Small intestine (tissue), 16 donors: Measurements from ENCODE around the gene MYOC. TPM values are rescaled to one million over a fixed set of nuclear protein-coding genes. Genes with fewer than 3 reads are reported as not detected.
"Not testable (repeated sequence)": the region's sequence is repeated elsewhere in the genome, so short reads cannot be mapped to it uniquely, and the experiment has no call there.

ENCODE experiments used
- DNase-seq, 2 donors: peaks; one replicate each; pipeline versions ENCODE4 v3.0.0 to v3.0.0-alpha.2; 2013
- FAIRE-seq: peaks from 2 replicates; lab custom pipeline; 2012; peaks lifted over from hg19 to GRCh38; lab: Jason Lieb, UNC
- H3K27ac ChIP-seq, 3 donors: one replicate each; pipeline ENCODE4 v1.5.1; 2013; ENCODE audit warnings: low read length in 2 of 3, mild to moderate bottlenecking in 2 of 3, control low read depth in 1 of 3, inconsistent platforms in 1 of 3, low read depth in 1 of 3, moderate library complexity in 1 of 3
- H3K27me3 ChIP-seq, 3 donors: one replicate each; pipeline ENCODE4 v1.6.1; 2013; ENCODE audit warnings: low read length in 3 of 3, inconsistent platforms in 1 of 3; ENCODE audit not compliant: control insufficient read depth in 3 of 3, insufficient read depth in 3 of 3
- H3K36me3 ChIP-seq, 3 donors: one replicate each; pipeline ENCODE4 v1.6.1; 2013; ENCODE audit warnings: low read length in 3 of 3, inconsistent platforms in 1 of 3, low read depth in 1 of 3, mild to moderate bottlenecking in 1 of 3, moderate library complexity in 1 of 3; ENCODE audit not compliant: control insufficient read depth in 3 of 3, insufficient read depth in 2 of 3
- H3K4me1 ChIP-seq, 3 donors: one replicate each; pipeline ENCODE4 v1.6.1; 2013; ENCODE audit warnings: low read length in 2 of 3, inconsistent platforms in 1 of 3, low read depth in 1 of 3, mild to moderate bottlenecking in 1 of 3, moderate library complexity in 1 of 3; ENCODE audit not compliant: control insufficient read depth in 3 of 3, insufficient read depth in 2 of 3
- H3K4me3 ChIP-seq, 3 donors: one replicate each; pipeline ENCODE4 v1.5.1; 2013; ENCODE audit warnings: low read length in 3 of 3, control low read depth in 1 of 3, inconsistent platforms in 1 of 3, low read depth in 1 of 3, mild to moderate bottlenecking in 1 of 3, moderate library complexity in 1 of 3
- H3K9me3 ChIP-seq, 2 donors: one replicate each; pipeline ENCODE4 v1.6.1; 2013; ENCODE audit warnings: low read depth in 1 of 2, low read length in 1 of 2; ENCODE audit not compliant: control insufficient read depth in 2 of 2, insufficient read depth in 1 of 2
- WGBS, 3 donors: extraction: QIAGEN DNeasy Blood & Tissue Kit; methylation state at CpG; one replicate each; pipeline ENCODE4 v1.1.7; 2013; 5-methylcytosine and 5-hydroxymethylcytosine counted together
- long read RNA-seq, 10 donors: transcript quantifications; one replicate each; lab custom pipeline, GENCODE V29; 2026
- polyA plus RNA-seq, 4 donors: library from polyadenylated mRNA; stranded (reverse) in 3 of 4; unstranded in 1 of 4; fragments of 200-250 nt in 3 of 4; fragments of 120-200 nt in 1 of 4; gene quantifications; one replicate each; pipeline versions ENCODE4 v1.2.1 to v1.2.3, GENCODE V29; 2013
- donor health status: healthy with polysubstance abuse.
- donor health status: control.
- donor health status: control.
- donor health status: Bipolar disorder and iron deficiency.
- donor health status: healthy.

MYOC gene
- polyA plus RNA-seq: 1 to 10 TPM in 1 of 4 donors, under 1 TPM in 1, not detected in 2; 0.04 to 2.0 TPM
- long read RNA-seq, donor 1: 0 reads
- long read RNA-seq, donor 2: 0 reads
- long read RNA-seq, donor 3: 0 reads
- long read RNA-seq, donor 4: 0 reads
- long read RNA-seq, donor 5: 0 reads
- long read RNA-seq, donor 6: 0 reads
- long read RNA-seq, donor 7: 0 reads
- long read RNA-seq, donor 8: 0 reads
- long read RNA-seq, donor 9: 0 reads
- long read RNA-seq, donor 10, partial matches to known transcripts: 0 of 2 reads
- long read RNA-seq, donor 10, other reads (novel, unspliced or antisense): 0 of 2 reads

- DNase-seq: no peak
- Histone ChIP-seq H3K4me3 (no peak within 1 kb of the TSS), H3K27ac (no peak within 1 kb of the TSS), H3K27me3 (peaks cover 0 to 12% (median 0%) of the 10 kb centered on the region in 3 donors), H3K9me3 (no peaks in the 10 kb centered on the region), H3K4me1 (peaks cover 0 to 10% (median 0%) of the 10 kb centered on the region in 3 donors), H3K36me3 (no peaks in the 10 kb centered on the region)
- no peak for FAIRE-seq
- WGBS, 3 donors: 71 to 74% (median 72%) methylated on average over 8 of the region's 8 CpGs
These were observed at the start of gene MYOC for GRCh38 chr1:171652234-171652822. Gene MYOC (minus strand): TSS chr1:171652688. CDS start chr1:171652611, 77 bp downstream.

DNA sequence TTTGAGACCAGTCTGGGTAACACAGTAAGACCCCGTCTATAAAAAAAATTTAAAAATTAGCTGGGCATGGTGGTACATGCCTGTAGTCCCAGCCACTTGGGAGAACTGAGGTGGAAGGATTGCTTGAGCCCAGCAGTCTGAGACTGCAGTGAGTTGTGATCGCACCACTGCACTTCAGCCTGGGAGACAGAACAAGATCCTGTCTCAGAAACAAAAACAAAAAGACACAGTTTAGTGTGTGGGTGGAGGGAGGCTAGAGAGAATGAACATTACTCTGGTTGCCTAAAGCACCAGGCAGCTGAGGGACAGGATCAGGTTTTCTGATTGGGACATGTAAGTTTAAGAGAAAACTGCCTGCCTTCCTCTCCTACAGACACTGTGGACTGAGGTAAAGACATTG lies 47.0 kb upstream of the MYOC start:
- H3K4me1 ChIP-seq: no peaks in the 10 kb centered on the region
- peaks cover 0 to 5% of the 10 kb centered on the region in 2 donors for H3K9me3 ChIP-seq
- no peaks in the 10 kb centered on the region for H3K36me3 ChIP-seq
- WGBS, 3 donors: 93 to 97% (median 95%) methylated on average over 2 of the region's 2 CpGs
- FAIRE-seq (no peak), DNase-seq (no peak)
- H3K27me3 ChIP-seq: no peaks in the 10 kb centered on the region
- H3K27ac ChIP-seq: no peak overlapping the region
- H3K4me3 ChIP-seq: no peak overlapping the region

GRCh38 chr1:171695772-171696171 lies 43.3 kb upstream of the MYOC start:
- not testable (repeated sequence) for DNase-seq, FAIRE-seq, H3K4me3 ChIP-seq, H3K4me1 ChIP-seq, H3K27me3 ChIP-seq, H3K9me3 ChIP-seq, H3K27ac ChIP-seq, H3K36me3 ChIP-seq
- WGBS, 3 donors: 86 to 97% (median 92%) methylated on average over 12 to 14 of the region's 14 CpGs

- not testable (repeated sequence) for H3K9me3 ChIP-seq, FAIRE-seq, H3K27me3 ChIP-seq
These were observed 41.1 kb upstream of the MYOC start for GRCh38 chr1:171693541-171693940.

DNA sequence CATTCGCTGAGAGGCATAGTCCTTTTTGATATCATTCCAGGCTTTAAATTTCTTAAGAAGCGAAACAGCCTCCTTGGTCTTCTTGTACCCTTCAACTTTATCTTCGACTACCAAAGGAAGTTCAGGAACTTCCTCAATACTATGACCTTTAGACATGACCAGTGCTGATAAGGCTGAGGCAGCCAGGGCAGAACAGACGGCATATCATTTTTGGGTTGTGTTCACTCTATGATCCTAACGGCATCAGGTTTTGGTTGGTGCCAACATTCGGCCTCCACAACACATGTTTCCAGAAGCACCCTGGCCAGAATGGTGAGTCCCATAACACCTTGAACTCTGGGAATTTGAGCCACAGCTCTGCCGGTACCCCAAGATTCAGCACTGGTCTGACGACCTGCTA lies 31.4 kb upstream of the MYOC start:
- Histone ChIP-seq H3K4me1 (no peaks in the 10 kb centered on the region), H3K4me3 (no peak overlapping the region), H3K27me3 (no peaks in the 10 kb centered on the region), H3K9me3 (no peaks in the 10 kb centered on the region), H3K36me3 (no peaks in the 10 kb centered on the region), H3K27ac (no peak overlapping the region)
- peak; percentile 4 to 65 for DNase-seq
- no peak for FAIRE-seq
- 11 to 57% (median 37%) methylated on average over 8 of the region's 8 CpGs for WGBS, 3 donors

More at GRCh38 chr1:171693541-171693940, 41.1 kb upstream of the MYOC start:
- WGBS, 3 donors: 97 to 100% (median 98%) methylated on average over 5 to 18 of the region's 23 CpGs
- not testable (repeated sequence) for H3K27ac ChIP-seq, H3K4me1 ChIP-seq, H3K4me3 ChIP-seq, DNase-seq, H3K36me3 ChIP-seq

DNA sequence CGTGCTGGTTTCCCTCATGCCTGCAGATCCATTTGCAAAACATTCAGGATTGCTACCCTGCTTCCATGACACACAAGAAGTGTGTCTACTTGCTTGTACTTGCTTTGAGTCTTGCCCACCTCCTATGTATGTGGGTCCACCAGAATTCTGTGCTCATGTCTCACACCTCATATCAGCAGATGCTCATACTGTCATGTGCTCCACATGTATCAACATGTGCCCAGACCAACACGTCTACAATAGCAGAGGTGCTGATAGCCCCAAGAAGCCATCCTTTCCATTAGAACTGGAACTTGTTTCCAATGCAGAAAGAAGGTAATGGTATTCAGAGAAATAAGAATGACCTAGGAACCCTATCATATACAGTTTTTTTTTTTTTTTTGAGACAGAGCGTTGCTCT lies 27.9 kb upstream of the MYOC start:
- Histone ChIP-seq H3K36me3 (no peaks in the 10 kb centered on the region), H3K27ac (no peak overlapping the region), H3K9me3 (no peaks in the 10 kb centered on the region), H3K4me3 (no peak overlapping the region), H3K27me3 (no peaks in the 10 kb centered on the region), H3K4me1 (no peaks in the 10 kb centered on the region)
- FAIRE-seq (no peak), DNase-seq (no peak)
- 91 to 96% (median 95%) methylated on average over 3 of the region's 3 CpGs for WGBS, 3 donors

DNA sequence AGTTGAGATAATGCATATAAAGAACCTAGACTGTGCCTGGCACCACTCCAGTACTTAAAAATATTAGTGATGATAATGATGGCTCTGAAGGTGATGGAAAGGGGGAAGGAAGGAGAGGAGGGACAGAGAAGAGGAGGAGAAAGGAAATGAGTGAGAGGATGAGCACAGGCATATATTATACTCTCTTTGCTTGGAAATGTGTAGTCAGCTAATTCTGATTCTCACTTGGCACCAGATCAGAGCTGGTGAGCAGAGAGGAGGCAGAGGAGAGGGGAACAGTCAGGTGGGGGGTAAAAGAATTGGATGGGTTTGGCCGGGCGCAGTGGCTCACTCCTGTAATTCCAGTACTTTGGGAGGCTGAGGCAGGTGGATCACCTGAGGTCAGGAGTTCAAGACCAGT lies 24.3 kb upstream of the MYOC start:
- no peak for DNase-seq
- no peaks in the 10 kb centered on the region for H3K36me3 ChIP-seq
- WGBS, 3 donors: 88 to 95% (median 93%) methylated on average over 2 of the region's 2 CpGs
- no peaks in the 10 kb centered on the region for H3K4me1 ChIP-seq
- H3K27me3 ChIP-seq: no peaks in the 10 kb centered on the region
- no peaks in the 10 kb centered on the region for H3K9me3 ChIP-seq
- FAIRE-seq: no peak
- no peak overlapping the region for H3K4me3 ChIP-seq
- H3K27ac ChIP-seq: no peak overlapping the region

- no peak for FAIRE-seq
- no peak overlapping the region for H3K27ac ChIP-seq
These were observed 22.2 kb upstream of the MYOC start for GRCh38 chr1:171674431-171675405.

More at GRCh38 chr1:171674431-171675405, 22.2 kb upstream of the MYOC start:
- 56 to 82% (median 74%) methylated on average over 3 of the region's 3 CpGs for WGBS, 3 donors
- Histone ChIP-seq H3K36me3 (no peaks in the 10 kb centered on the region), H3K4me3 (no peak overlapping the region), H3K4me1 (no peaks in the 10 kb centered on the region), H3K27me3 (no peaks in the 10 kb centered on the region), H3K9me3 (no peaks in the 10 kb centered on the region)
- DNase-seq: no peak
